ENCODE measurements around the gene HES4.
A peak's percentile ranks its signal among the peaks of the same experiment; 100 is the strongest.

The HES4 gene

DNA sequence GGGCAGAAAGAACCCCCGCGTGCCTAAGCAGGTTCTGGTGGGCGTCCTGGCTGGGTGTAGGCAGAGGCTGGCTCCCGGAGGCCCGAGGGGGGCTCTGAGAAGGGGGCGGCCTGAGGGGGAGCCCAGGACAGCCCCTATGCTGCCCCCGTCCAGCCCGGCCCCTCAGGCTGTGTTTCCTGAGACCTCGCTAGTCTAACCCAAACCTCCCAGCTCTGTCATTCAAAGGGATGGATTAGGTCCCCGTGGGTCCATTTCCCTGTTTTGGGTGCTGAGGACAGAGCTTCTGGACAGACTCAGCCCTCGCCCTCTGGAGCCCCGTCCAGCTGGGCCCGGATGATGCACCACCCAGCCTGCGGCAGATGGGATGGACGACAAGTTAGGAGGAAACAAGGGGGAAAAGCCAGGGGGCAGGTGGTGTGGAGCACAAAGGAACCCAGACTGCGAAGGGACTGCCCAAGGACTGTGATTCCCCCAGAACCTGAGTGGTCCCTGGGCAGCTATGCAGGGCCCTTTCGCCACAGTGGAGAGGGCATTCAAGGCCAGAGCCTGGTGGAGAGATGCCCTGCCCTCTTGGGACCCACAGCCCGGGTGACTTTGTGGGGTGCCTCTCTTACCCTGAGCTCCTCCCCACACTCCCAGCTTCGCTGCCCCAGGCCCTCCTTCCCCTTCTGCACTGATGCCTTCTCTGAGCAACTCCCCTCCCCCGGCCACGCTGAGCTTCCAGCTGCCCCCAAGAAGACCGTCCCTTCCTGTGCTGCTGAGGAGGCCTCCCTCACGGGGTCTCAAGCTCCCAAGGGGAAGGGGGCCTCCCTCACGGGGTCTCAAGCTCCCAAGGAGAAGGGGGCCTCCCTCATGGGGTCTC is 2.8 kb downstream of the HES4 start:
- Histone ChIP-seq H3K4me3 (ENCODE audit: low read depth, low read length) (peak overlapping the region; percentile 74), H3K9me3 (ENCODE audit: control insufficient read depth, insufficient read depth, low read depth, low read length) (no peaks in the 10 kb centered on the region), H3K36me3 (ENCODE audit: control insufficient read depth in 2 of 2, insufficient read depth in 1 of 2, low read length in 2 of 2) (peaks cover 0 to 26% of the 10 kb centered on the region in 2 experiments; a peak in 1 of 3 replicates), H3K4me1 (ENCODE audit: control insufficient read depth, insufficient read depth, low read length) (0 out of 2 replicates have a peak, but pooled peaks cover 3% of the 10 kb centered on the region), H3K27ac (ENCODE audit: extremely low read depth, low read depth, low read length) (peak overlapping the region; percentile 97)
- POLR2A ChIA-PET, result interaction anchor here (0.5 to 6.5 kb wide), 8 partner anchors 10 to 95 kb away, joined by 3 to 44 read pairs (median 5); partner anchors contain the start of genes AGRN and ISG15
- CTCF ChIA-PET, result interaction anchor here (0.8 to 1.8 kb wide), 3 partner anchors 12 to 67 kb away, joined by 3 to 11 read pairs (median 5); no protein-coding TSS in a partner anchor
- TF ChIP-seq GLI2 (tag by site-specific recombination; IDR thresholded peaks at IDR 0.05; ENCODE audit: borderline replicate concordance, low read depth) (no peak), ZNF791 (tag by site-specific recombination; IDR thresholded peaks at IDR 0.05) (no peak), ZNF530 (tag by site-specific recombination; IDR thresholded peaks at IDR 0.05; ENCODE audit: low read depth) (no peak), ZBTB8A (tag by site-specific recombination; IDR thresholded peaks at IDR 0.05) (peak; percentile 84), ZNF2 (tag by site-specific recombination; IDR thresholded peaks at IDR 0.05) (0 out of 2 replicates have a peak, but pooled peaks have one; percentile 22), ZNF624 (tag by site-specific recombination; IDR thresholded peaks at IDR 0.05) (no peak), ZNF292 (tag by site-specific recombination; IDR thresholded peaks at IDR 0.05; ENCODE audit: borderline replicate concordance, low read depth) (no peak), ZNF600 (tag by site-specific recombination; IDR thresholded peaks at IDR 0.05) (peak; percentile 89), EGR2 (tag by site-specific recombination; IDR thresholded peaks at IDR 0.05; ENCODE audit: low read depth) (peak; percentile 59; the same call in 1 of the 2 replicates), BCL11A (tag by site-specific recombination; IDR thresholded peaks at IDR 0.05; ENCODE audit: low read depth) (peak; percentile 68), ZNF19 (tag by site-specific recombination; IDR thresholded peaks at IDR 0.05; ENCODE audit: low read depth) (no peak), ZNF701 (tag by site-specific recombination; IDR thresholded peaks at IDR 0.05) (no peak), ZNF311 (tag by site-specific recombination; IDR thresholded peaks at IDR 0.05; ENCODE audit: borderline replicate concordance) (no peak), ZNF48 (tag by site-specific recombination; IDR thresholded peaks at IDR 0.05) (no peak), GLIS1 (tag by site-specific recombination; IDR thresholded peaks at IDR 0.05) (peak; percentile 6; the same call in 1 of the 2 replicates), ZNF658 (tag by site-specific recombination; IDR thresholded peaks at IDR 0.05) (no peak), ZNF449 (tag by site-specific recombination; IDR thresholded peaks at IDR 0.05) (no peak), ZNF664 (tag by site-specific recombination; IDR thresholded peaks at IDR 0.05) (no peak), SP3 (tag by site-specific recombination; IDR thresholded peaks at IDR 0.05) (no peak), ZNF639 (tag by site-specific recombination; IDR thresholded peaks at IDR 0.05) (peak; percentile 64; the same call in 1 of the 2 replicates), ZBTB20 (tag by site-specific recombination; IDR thresholded peaks at IDR 0.05) (peak; percentile 72), HIC1 (tag by site-specific recombination; IDR thresholded peaks at IDR 0.05) (peak; percentile 90)
- TF ChIP-seq, protein P1, sequence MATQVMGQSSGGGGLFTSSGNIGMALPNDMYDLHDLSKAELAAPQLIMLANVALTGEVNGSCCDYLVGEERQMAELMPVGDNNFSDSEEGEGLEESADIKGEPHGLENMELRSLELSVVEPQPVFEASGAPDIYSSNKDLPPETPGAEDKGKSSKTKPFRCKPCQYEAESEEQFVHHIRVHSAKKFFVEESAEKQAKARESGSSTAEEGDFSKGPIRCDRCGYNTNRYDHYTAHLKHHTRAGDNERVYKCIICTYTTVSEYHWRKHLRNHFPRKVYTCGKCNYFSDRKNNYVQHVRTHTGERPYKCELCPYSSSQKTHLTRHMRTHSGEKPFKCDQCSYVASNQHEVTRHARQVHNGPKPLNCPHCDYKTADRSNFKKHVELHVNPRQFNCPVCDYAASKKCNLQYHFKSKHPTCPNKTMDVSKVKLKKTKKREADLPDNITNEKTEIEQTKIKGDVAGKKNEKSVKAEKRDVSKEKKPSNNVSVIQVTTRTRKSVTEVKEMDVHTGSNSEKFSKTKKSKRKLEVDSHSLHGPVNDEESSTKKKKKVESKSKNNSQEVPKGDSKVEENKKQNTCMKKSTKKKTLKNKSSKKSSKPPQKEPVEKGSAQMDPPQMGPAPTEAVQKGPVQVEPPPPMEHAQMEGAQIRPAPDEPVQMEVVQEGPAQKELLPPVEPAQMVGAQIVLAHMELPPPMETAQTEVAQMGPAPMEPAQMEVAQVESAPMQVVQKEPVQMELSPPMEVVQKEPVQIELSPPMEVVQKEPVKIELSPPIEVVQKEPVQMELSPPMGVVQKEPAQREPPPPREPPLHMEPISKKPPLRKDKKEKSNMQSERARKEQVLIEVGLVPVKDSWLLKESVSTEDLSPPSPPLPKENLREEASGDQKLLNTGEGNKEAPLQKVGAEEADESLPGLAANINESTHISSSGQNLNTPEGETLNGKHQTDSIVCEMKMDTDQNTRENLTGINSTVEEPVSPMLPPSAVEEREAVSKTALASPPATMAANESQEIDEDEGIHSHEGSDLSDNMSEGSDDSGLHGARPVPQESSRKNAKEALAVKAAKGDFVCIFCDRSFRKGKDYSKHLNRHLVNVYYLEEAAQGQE (tag by site-specific recombination; IDR thresholded peaks at IDR 0.05), result peak; percentile 68
- TF ChIP-seq, protein P2, sequence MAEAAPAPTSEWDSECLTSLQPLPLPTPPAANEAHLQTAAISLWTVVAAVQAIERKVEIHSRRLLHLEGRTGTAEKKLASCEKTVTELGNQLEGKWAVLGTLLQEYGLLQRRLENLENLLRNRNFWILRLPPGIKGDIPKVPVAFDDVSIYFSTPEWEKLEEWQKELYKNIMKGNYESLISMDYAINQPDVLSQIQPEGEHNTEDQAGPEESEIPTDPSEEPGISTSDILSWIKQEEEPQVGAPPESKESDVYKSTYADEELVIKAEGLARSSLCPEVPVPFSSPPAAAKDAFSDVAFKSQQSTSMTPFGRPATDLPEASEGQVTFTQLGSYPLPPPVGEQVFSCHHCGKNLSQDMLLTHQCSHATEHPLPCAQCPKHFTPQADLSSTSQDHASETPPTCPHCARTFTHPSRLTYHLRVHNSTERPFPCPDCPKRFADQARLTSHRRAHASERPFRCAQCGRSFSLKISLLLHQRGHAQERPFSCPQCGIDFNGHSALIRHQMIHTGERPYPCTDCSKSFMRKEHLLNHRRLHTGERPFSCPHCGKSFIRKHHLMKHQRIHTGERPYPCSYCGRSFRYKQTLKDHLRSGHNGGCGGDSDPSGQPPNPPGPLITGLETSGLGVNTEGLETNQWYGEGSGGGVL (tag by site-specific recombination; IDR thresholded peaks at IDR 0.05), result peak; percentile 68
- TF ChIP-seq, protein P3, sequence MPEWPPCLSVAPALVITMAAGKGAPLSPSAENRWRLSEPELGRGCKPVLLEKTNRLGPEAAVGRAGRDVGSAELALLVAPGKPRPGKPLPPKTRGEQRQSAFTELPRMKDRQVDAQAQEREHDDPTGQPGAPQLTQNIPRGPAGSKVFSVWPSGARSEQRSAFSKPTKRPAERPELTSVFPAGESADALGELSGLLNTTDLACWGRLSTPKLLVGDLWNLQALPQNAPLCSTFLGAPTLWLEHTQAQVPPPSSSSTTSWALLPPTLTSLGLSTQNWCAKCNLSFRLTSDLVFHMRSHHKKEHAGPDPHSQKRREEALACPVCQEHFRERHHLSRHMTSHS (tag by site-specific recombination; IDR thresholded peaks at IDR 0.05), result no peak

All from HEK293 (cell line).